GM03348 (cell line): Measurements from ENCODE around the gene SCGB1D1.

Source experiments
- DNase-seq: peaks from one replicate; pipeline ENCODE4 v3.0.0; 2012; ENCODE audit warnings: low spot score

Gene SCGB1D1, protein sequence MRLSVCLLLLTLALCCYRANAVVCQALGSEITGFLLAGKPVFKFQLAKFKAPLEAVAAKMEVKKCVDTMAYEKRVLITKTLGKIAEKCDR

DNA sequence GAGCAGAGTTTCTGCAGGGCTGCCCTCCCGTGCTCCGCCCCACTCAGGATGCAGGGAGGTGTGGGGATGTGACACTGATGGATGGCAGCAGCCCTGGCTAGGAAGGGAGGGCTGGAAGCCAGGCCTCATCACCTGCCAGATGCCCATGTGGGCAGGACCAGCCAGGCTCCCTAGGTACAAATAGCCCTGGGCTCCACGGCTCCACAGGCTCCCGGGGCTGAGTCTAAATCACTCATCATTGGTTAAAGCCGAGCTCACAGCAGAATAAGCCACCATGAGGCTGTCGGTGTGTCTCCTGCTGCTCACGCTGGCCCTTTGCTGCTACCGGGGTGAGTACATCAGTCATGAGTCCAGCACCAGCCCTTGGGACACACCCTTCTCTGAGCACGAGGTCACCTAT, at the start of gene SCGB1D1:
TSS of gene SCGB1D1 (plus strand) at position 206 of the 400 bp plus-strand sequence. CDS start at position 275, 69 bp downstream.
- no peak for DNase-seq

DNA sequence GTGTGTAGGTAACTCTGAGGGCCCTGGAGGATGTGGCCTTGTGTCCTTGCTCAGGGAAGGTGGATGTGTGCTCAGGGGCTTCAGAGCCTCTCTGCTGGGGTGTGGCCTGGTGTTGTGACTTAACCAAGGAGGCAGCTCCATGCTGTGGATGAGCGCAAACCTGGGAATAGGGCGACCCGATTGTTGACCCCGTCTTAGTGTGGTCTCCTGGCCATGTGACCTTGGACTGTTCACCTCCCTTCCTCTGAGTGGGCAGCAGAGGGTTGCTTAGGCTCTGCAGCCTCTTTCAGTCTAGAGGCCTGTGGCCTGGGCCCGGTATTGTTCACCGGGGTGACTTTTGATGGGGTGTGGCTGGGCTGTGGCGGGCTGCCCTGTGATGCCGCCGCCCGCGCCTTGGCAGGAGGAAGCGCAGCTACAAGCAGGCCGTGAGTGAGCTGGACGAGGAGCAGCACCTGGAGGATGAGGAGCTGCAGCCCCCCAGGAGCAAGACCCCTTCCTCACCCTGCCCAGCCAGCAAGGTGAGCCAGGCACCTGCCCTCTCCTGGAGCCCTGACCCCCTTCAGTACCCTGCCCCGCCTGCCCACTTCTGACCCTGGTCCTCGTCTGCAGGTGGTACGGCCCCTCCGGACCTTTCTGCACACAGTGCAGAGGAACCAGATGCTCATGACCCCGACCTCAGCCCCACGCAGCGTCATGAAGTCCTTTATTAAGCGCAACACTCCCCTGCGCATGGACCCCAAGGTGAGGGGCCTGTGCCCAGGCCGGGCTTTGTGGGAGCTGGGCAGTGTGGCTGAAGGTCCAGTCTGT, 49.5 kb upstream of the SCGB1D1 start:
- no peak for DNase-seq

DNA sequence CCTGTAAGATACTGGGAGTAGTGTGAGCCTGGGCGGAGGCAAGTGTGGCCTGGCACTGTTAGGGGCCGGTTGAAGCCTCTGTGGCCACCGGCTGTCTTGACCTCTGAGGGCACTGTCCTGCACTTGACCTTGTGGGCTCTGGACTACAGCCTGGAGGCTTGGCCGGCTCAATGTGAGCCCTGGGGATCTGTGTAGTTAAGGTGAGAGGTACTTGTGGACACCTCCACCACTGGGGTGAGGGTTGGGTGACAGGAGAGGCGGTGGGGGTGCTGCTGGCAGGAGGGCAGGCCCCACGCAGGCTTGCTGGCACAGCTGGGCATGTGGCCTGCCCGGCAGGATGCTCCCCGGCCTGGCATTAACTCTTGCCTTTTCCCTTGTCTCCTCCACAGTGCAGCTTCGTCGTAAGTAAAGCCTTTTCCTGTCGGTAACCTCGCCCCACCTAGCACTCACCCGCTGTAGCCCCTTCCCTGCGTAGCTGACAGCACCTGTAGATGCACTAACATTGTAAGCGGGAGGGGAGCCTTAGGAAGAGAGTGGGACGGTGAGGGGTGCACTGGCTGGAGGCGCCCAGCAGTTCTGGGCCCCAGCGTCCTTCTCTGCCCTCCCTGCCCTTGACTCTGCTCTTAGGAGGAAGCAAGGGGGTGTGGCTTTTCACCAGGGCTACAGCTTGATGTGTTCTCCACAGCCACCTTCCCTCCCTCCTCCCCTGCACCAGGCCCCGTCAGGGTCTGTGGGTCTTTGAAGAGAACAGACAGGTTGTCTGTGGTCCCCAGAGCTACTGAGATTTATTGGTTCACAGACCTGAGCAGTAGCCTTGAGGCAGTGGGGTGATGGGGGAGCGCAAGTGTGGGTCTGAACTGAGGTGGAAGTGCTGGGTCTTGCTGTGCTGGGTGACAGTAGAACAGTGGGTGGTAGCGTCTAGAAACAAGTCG, 48.6 kb upstream of the SCGB1D1 start:
- no peak for DNase-seq

DNA sequence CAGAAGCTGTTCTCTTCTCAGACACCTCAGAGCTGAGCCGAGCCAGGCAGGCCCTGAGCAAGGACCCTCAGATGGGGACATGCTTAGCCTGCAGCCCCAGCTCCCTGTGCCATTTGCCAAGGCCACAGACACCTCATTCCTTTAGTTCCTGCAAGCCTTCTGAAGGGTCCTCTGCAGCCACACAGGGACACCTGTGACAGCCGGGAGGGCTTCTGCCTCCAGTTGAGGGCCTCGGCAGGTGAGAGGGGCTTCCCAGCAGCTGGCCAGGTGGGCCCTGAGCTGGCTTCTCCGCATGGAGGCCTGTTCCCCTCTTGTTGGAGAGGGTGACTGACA, 48.0 kb upstream of the SCGB1D1 start:
- no peak for DNase-seq

DNA sequence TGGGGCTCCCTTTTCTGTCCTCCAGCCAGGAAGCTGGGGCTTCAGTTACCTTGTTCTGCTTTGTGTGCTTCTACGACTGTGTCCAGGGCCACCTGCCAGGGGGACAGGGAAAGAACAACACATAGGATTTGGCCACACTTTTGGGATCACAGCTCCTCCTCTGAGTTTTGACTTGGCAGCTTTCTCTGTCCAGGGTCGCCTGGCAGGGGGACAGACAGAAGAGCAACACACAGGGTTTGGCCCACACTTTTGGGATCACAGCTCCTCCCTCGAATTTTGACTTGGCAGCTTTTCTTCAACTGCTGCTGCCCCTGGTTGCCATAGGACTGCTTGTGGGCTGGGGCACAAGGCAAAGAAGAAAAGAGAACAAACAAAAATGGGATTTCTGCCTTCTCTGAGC, 47.1 kb upstream of the SCGB1D1 start:
- DNase-seq = no peak

DNA sequence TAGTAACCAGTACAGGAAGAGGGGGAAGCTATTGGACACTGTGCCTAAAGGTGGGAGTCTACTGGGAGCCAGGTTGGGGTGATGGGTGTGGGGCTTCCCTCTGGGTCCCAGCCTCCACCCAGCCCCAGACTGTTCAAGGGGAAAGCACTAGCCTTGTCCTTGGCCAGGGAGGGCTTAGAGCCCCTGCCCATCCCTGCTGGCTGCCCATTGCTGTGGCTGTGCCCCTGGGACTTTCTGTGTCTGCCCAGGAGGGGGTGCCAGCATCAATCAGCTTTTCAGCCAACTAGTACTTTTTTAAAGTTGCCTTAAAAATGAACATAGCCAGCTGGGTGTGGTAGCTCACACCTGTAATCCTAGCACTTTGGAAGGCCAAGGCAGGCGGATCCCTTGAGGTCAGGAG, 46.3 kb upstream of the SCGB1D1 start:
- DNase-seq = no peak

DNA sequence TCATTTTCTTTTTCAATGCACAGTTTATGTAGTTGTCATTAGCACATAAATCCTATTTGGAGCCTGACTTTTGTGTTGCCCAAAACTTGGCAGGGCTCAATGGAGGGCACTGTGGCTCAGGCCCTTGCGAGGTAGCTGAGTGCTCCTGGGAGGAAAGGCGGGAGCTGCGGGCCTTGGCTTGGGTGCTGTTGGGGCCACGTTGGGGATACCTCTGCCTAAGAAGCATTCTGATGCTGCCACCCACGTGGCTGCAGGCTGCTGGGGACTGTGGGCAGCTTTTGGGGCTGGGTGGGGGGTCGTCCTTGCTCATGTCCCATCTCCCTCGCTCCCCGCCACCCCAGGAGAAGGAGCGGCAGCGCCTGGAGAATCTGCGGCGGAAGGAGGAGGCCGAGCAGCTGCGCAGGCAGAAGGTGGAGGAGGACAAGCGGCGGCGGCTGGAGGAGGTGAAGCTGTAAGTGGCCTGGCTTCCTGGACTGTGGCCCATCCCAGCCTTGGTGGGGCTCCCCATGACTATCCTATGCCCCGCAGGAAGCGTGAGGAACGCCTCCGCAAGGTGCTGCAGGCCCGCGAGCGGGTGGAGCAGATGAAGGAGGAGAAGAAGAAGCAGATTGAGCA, 45.3 kb upstream of the SCGB1D1 start:
- DNase-seq = no peak

DNA sequence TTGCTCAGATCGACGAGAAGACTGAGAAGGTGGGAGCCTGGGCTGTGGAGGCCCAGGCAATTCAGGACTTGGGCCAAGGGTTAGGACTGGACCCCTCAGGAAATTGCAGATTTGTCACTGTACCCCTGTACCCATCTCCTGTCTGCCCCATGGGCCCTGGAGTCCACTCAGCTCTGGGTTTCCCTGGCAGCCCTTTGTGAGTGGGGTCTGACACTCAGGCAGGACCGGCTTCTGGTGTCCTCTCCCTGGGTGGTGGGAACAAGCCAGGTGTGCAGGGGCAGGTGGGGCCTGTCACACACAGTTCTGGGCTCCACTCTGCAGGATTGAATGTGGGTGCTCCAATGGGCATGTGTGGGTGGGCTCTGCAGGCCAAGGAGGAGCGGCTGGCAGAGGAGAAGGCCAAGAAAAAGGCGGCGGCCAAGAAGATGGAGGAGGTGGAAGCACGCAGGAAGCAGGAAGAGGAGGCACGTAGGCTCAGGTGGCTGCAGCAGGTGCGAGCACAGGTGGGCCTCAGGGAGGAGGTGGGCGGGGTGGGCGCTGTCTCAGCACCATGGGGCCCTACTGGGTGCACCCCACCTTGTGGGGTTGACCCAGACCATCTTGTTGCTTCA, 44.6 kb upstream of the SCGB1D1 start:
- DNase-seq = no peak

DNA sequence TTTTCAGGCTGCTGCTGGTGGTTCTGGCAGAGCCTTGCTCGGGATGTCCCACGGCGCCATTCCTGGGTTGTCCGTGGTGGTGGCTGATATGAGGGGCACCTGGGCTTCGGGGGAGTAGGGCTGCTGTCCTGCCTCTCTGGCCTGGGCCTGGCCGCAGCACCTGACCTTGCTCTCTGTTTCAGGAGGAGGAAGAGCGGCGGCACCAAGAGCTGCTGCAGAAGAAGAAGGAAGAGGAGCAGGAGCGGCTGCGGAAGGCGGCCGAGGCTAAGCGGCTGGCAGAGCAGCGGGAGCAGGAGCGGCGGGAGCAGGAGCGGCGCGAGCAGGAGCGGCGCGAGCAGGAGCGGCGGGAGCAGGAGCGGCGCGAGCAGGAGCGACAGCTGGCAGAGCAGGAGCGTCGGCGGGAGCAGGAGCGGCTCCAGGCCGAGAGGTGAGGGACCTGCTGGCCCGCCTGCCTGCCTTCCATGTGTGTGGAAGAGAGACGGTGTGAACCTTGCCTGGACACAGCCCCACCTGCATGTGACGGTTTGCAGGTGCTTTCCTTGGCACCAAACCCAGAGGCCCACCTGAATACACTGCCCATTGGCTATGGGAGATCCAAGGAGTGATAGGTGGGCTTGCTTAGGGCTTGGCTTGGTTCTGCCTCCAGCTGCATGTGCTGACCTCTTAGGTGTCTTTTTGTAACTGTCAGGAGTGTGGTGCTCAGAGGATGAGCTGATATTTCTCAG, 43.4 kb upstream of the SCGB1D1 start:
- DNase-seq = no peak

DNA sequence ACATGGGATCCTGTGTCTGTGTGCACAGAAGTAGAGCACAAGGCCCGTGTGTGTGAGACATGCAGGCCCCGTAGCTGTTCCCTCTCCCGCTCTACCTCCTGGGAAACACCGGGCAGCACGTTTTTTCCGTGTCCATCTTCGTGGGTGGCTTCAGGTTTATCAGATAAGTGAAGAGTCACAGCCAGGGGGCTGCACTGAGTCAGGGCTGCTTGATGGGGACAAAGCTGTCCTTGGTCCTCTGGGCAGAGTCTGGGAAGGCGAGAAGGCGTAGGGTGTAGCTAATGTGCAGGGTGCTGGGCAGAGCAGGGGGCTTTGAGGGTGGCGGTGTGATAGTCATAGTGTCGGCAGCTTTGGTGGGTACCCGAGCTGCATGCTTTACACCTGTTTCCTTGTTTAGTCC, 42.5 kb upstream of the SCGB1D1 start:
- DNase-seq = no peak

DNA sequence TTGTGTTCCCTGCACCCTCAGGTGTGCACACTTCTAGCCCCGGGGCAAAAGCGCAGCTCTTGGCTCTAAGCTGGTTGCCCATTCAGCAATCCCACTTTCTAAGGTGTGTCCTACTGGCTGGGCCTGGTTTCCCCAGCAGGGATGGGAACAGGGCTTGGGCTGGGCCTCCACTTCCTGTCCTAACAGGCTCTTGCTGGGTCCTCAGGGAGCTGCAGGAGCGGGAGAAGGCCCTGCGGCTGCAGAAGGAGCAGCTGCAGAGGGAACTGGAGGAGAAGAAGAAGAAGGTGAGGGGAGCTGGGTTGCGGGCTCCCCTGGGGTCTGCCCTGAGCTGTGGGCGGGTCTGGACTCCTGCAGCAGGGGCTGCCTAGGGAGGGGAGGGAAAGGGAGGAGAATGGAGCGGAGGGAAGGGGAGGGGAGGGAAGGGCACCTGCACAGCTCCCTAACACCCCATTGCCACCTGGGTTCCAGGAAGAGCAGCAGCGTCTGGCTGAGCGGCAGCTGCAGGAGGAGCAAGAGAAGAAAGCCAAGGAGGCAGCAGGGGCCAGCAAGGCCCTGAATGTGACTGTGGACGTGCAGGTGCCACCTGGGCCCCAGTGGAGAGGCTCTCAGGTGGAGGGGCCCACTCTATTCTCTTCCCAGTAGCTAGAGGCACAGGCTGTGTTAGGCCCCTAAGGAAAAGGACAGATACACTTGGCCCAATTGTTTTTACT, 41.6 kb upstream of the SCGB1D1 start:
- DNase-seq = no peak

DNA sequence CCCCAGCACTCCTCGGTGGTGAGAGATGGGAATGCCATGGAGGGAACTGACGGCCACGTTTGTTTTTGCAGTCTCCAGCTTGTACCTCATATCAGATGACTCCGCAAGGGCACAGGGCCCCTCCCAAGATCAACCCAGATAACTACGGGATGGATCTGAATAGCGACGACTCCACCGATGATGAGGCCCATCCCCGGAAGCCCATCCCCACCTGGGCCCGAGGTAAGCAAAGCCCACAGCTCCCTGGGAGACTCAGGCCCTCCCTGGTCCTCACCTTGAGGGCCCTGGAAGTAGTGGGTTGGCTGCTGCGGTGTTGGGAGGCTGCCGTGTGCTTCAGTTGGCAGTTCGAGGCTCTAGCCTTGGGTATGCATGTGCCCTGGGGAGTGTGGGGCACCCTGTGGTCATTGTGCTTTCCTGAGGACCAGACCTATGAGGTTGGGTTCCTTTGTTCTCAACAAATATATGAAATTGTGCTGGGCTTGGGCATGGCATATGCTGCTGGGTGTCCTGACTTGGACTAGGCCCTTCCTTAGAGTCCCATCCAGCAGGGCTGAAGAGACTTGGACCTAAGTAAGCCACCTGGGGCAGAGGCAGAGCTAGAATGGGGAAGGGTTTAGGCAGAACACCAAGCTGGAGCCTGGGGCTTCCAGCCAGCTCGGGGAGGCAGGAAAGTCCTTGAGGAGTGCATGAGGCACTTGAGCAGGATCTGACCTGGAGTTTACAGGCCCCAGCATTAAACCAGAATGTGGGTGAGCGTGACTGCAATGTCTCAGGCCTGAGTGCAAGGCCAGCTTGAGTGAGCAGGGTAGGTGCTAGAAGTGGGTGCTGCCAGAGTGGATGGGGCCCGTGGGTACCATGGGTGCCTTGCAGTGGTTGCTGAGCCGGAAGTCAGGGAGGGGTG, 39.8 kb upstream of the SCGB1D1 start:
- no peak for DNase-seq

DNA sequence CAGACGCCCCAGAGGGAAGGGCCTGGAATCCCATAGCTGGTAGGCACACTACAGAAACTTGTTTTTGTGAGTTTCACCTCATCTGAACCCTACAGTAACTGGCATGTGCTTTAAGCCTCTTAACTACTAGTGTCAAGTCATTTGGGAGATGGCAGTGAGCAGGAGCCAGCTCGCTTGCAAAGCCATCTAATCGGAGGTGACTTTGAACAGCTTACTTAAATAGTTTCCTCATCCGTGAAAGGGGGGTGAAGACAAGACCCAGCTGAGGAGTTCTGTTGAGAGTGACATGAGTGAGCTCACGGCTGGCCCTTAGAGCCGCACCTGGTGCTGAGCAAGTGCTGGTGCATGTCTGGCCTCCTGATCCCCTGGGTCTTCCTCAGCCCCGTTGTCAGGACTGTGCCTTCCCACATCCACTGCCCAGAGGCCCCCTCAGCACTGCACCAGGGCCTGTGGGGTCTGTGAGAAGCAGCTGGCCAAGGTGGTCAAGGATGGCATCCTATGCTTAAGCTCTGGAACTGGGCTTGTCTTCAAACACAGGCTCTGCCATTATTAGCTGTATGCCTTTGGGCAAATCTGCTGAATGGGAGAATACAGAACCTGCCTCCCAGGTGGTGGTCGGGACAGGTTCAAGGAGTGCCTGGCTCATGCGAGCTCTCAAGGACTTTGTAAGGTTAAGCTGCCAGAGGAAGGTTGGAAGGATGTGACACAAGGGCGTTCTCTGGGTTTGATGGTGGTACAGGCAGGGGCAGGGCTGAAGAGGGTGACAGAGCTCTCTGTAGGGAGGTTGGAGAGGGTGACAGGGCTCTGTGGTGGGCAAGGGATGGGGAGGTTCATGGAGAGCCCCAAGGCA, 38.9 kb upstream of the SCGB1D1 start:
- DNase-seq = no peak

DNA sequence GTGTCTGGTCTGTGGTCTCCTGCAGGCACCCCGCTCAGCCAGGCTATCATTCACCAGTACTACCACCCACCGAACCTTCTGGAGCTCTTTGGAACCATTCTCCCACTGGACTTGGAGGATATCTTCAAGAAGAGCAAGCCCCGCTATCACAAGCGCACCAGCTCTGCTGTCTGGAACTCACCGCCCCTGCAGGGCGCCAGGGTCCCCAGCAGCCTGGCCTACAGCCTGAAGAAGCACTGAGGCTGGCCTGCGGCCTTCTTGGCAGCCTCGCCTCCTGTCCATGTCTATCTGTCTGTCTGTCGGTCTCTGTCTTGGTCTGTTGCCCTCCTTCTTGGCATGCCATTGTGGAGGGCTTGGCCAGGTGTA, 38.3 kb upstream of the SCGB1D1 start:
- DNase-seq = no peak

DNA sequence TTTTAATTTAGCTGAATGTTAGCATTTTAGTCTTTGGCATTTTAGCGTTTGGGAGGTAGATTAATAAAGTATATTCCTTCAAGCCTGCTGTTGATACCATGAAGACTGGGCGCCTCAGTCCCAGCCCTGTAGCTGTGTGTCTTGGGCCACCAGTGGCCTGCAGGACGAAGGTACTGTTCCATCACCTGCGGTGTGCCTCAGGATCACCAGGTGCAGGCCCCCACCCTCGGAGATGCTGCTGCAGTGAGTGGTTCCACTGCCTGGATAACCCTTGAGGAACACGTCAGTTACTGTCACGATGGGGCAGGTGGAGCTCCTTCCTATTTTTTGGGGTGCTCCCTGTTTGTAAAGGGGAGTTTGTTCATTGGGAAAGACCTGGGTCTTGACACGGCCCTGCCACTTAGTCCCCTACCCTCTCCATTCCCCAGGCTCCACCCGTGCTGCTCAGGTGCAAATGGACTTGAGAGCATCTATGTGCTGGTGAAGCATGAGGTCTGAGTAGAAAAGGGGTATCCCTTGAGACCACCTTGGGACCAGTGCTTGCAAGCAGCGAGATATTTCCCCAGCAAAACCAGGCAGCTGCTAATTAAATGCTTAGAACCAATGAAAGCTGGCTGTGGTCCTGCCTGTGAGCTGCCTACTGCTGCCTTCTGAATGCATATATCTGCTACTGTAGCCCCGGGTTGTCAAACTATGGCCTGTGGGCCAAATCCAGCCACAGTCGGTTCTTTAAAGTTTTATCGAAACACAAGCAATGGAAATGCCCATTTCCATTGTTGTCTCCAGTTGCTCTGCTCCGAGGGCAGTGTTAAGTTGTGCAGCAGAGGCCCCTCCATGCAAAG, 37.5 kb upstream of the SCGB1D1 start:
- no peak for DNase-seq

DNA sequence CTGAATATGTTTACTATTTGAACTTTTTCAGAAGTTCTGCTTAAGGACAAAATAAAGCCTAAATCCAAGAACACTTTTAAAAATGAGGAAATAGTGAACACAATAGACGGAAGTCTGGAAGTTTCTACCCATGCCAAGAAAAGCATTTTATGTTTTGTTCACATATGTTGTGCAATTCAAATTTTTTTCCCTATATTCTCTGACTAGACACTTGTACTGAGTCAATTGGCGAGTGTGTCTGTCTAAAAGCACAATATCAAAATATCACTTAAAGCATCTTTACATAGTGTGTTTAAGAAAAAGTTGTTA, 37.0 kb upstream of the SCGB1D1 start:
- DNase-seq = no peak

DNA sequence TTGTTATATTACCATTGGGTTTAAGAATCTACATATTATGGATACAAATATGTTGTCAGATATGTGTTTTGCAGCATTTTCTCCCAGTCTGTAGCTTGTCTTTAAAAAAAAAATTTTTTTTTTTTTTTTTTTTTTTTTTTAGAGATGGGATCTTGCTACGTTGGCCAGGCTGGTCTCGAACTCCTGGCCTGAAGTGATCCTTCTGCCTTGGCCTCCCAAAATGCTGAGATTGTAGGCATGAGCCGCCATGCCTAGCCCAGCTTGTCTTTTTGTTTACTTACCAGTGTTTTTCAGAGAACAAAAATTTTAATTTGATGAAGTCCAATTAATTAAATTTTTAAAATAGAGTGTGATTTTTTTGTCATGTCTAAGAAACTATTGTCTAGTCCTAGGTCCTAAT, 36.4 kb upstream of the SCGB1D1 start:
- no peak for DNase-seq

DNA sequence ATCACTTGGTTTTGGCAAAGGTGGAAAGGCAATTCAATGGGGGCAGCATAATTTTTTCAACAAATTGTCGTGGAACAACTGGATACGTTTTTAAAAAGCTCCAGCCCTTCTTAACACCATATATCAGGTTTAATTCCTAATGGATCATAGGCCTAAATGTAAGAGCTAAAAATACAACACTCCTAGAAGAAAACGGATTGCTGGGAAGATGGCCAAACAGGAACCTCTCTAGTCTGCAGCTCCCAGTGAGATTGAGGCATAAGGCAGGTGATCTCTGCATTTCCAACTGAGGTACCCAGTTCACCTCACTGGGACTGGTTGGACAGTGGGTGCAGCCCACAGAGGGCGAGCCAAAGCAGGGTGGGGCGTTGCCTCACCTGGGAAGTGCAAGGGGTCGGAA, 32.4 kb upstream of the SCGB1D1 start:
- no peak for DNase-seq
